GM18517 (cell line): ENCODE results near the gene CTNNA3.

Experiments used
- ATAC-seq: cut with Tn5 transposase; IDR thresholded peaks from one replicate; pipeline ENCODE4 v1.9.1; 2021; ENCODE audit warnings: mild to moderate bottlenecking, moderate library complexity; ENCODE audit not compliant: unreplicated experiment

CTNNA3 gene

DNA sequence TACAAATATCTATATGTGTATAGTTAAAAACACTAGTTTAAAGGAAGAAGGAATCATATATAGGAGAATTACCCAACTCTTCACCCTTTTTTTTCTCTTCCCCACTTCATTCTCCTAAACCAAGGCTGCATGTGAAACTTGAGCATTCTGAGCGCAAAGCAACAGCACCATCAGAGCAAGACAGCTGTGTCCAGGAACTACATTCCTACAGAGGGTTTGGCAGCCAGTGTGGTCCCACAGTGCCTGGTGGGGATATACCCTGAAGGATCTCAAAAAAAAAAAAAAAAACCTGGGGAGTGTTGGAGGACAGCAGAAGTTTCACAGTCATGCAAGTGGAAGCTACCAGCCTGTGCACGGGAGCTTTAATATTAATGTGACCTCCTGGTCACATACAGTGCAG lies 310.4 kb downstream of the CTNNA3 start:
- no peak for ATAC-seq

GRCh38 chr10:67385089-67385488 lies 310.9 kb downstream of the CTNNA3 start:
- no peak for ATAC-seq

DNA sequence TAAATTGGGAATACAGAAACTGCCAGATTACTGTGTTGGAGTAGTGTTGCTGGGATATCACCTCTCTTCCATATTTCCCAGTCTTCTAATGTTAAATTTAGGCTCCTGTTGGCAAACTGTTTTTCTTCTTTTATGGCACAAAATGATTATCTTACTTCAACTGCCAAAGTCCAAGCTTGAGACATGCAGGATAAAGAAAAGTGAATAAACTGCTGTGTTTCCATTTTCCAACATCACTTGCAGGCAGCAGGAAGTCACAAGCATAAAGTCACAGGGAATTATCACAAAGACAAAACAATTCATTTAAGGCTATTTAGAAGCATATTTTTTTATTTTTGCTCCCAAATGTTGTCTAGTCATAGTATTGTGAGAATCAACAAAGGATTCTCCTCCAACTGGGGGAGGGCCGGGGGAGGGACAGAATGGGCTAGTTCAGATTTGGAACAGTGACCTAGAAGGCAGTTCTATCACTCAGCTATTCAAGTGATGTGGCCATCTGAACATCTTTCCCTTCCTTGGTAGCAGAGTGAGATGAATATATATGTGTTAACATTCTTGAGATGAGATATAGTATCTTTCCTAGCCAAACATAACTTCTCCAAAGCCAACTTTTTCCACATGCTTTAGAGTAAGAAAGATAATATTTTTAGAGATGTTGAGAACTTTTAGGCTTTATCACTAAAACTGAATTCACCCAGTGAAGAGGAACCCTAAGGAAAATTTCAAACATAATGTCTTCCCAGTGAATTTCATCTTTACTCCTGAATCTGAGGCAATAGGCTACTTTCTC lies 364.7 kb downstream of the CTNNA3 start:
- ATAC-seq, result no peak

GRCh38 chr10:67327626-67328535 lies 368.1 kb downstream of the CTNNA3 start:
- no peak for ATAC-seq

- no peak for ATAC-seq
Observed at GRCh38 chr10:67319976-67320375, 376.0 kb downstream of the CTNNA3 start.

DNA sequence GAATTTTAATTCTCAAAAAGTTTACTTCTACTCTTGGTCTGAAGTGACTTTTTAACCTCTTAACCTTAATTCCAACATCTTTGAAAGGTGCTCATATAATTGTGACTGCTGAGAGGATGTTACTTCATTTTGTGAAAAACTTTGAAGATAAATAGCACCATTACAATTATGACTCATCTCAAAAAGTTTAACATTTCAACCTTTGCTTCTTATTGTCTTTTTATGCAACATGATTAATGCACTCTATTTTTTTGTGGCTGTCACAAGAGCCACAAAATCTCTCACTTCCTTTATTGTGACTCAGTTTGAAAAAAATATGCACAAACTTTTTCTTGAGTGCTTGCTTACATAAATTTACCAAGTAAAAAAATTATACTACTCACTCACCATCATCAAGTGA lies 387.1 kb downstream of the CTNNA3 start:
- no peak for ATAC-seq

GRCh38 chr10:67306588-67307205 lies 389.3 kb downstream of the CTNNA3 start:
- ATAC-seq, result no peak

- ATAC-seq, result no peak
Observed at GRCh38 chr10:67302701-67303100, 393.3 kb downstream of the CTNNA3 start.

DNA sequence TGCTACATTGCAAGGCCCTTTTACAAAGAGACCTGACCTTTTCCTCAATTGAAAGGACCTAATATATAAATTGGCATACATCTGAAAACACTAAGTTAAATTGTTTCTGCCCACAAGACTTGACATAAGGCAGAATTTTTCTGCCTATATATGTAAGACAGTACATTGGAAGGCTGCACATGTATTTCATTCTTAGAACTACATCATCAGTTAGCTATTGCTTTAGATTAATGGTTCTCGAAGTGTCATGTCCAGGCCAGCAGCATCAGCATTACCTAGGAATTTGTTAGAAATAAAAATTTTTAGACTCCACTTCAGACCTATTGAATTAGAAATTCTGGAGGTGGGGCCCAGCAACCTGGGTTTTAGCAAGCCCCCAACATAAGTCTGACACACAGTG lies 396.2 kb downstream of the CTNNA3 start:
- ATAC-seq, result no peak

DNA sequence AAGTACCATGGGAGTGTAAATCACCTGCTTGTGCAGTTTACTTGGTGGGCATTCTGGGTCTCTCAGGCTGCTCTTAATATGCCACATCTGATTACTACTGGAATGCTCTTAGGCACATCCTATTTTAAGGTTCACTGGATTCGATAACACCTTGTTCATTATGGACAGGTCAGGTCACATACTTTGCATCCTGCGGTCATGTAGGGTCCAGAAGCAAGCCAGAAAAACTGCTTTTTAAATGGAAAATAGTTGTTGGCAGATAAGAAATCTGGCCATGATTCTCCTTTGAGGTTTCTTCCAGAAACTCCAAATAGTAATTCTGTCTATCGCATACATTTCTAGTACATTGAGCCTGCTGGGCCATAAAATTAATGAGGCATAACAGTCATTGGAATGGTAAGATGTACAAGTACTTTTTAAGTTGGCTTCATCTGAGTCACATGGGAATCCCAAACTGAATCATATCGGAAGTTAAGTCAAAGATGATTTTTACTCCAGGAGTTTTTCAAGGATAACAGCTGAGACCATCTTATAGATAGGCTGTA lies 398.3 kb downstream of the CTNNA3 start:
- ATAC-seq, result no peak

DNA sequence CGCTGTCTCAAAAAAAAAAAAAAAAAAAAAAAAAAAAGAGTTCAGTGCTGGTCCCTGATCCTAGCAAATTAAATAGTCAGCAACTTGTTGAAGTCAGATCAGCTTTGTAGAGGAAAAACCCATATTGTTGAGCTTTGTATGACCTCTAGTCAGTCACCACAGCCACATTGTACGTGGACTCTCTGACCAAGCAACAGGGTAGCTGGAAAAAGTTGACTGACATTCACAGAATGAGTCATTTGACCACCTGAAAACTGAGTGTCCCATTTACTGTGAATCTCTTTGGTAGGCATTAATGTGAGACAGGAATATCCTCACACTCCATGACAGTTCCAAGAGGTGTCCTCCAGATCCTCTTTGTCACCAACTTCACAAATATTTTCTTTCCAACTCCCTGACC lies 399.1 kb downstream of the CTNNA3 start:
- ATAC-seq, result no peak

- no peak for ATAC-seq
Observed at GRCh38 chr10:67288688-67289410, 407.1 kb downstream of the CTNNA3 start.

DNA sequence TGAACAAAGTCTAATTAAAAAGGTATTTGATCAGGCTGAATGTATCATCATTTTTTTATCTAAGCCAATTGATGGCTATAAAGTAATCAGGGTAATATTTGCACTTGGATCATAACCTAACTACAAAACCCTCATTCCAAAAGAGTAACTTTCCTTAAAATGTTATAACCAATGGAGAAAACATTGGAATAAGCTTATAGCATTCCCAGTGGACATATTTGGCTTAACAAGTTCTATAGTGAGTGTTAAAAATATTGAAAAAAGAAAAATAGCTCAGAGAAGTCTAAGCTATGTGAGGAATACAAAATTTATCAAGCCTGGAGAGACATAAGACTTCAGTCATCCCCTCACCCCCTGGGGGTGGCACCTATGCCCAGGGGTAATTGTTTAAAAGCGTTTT lies 411.4 kb downstream of the CTNNA3 start:
- no peak for ATAC-seq

GRCh38 chr10:67282871-67283270 lies 413.1 kb downstream of the CTNNA3 start:
- no peak for ATAC-seq

- no peak for ATAC-seq
Observed at GRCh38 chr10:67280405-67280804, 415.6 kb downstream of the CTNNA3 start.

- ATAC-seq, result no peak
Observed at GRCh38 chr10:67277402-67277801, 418.6 kb downstream of the CTNNA3 start.

DNA sequence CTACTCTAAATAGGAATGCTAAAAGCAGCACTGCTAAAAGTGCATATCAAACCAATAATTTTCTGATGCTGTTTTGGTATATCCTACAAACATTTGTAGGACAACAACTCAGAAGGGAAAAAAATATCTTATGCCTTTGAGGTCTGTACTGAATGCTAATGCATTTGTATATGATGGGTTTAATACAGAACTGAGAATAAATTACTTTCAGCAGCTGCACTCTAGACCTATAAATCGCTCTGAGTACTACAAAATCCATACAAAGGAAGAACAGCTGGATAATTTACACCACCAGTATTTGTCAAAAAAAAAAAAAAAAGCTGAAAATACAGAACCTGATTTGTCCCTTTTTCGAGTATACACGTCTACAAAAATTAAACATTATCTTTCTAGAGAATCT lies 426.2 kb downstream of the CTNNA3 start:
- no peak for ATAC-seq

GRCh38 chr10:67268146-67268545 lies 427.8 kb downstream of the CTNNA3 start:
- ATAC-seq, result no peak

DNA sequence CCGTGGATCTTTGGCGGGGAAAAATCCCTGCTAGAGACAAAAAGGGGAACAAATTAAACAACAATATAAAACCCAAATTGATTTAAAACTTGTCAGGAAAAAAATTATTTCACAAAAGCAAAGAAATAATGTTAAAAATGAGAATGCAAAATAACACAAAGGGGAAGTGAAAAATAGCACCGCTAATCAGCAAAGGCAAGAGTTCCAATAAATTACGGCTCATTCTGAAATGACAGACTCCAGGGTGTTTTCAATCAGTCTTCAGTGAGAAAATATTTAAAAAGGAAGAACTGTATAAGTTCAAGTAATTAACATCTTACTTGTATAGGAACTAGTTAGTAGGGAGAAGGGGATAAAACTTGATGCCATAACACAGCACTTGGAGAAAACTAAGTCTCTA lies 433.3 kb downstream of the CTNNA3 start:
- no peak for ATAC-seq

DNA sequence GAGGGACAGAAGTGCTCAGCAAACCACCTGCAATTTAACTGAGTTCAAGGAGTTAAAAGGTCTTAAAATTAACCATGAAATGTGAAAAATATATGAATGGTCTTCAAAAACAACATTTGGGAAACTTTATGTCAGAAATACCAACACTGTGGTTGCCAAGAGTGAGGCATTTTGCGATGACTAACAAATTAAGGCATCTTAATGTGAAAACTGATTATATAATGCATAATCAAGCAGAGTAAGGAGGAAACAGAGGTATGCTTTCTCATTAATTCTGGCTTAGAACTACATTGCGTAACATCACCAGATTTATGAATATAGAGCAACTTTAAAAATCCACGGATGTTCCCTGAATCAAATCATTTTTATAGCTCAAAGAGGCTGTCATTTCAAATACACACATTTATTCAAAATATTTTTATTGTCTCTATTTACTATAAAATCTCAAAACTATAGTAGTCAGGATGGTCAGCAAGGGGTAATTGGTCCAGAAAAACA lies 434.6 kb downstream of the CTNNA3 start:
- ATAC-seq, result no peak
